KOPT-K1 (cell line): Measurements from ENCODE around the gene ANKRD36C.
"Not testable (repeated sequence)": the region's sequence is repeated elsewhere in the genome, so short reads cannot be mapped to it uniquely, and the experiment has no call there.

Source experiments
- H3K27ac ChIP-seq: fragments of 200-600 bp; sonication (generic); 2 replicates; pipeline ENCODE4 v1.5.1; 2016; ENCODE audit warnings: antibody characterized with exemption, mild to moderate bottlenecking, low read depth, low read length; ENCODE audit not compliant: poor library complexity, severe bottlenecking
- H3K36me3 ChIP-seq: fragments of 200-600 bp; sonication (generic); 2 replicates; pipeline ENCODE4 v1.5.1; 2017; ENCODE audit warnings: antibody characterized with exemption, mild to moderate bottlenecking, low read length, moderate library complexity; ENCODE audit not compliant: insufficient read depth
- H3K9me3 ChIP-seq: fragments of 200-600 bp; sonication (generic); 2 replicates; pipeline ENCODE4 v1.5.1; 2017; ENCODE audit warnings: antibody characterized with exemption, low read length, mild to moderate bottlenecking; ENCODE audit not compliant: insufficient read depth, poor library complexity, severe bottlenecking

ANKRD36C gene

DNA sequence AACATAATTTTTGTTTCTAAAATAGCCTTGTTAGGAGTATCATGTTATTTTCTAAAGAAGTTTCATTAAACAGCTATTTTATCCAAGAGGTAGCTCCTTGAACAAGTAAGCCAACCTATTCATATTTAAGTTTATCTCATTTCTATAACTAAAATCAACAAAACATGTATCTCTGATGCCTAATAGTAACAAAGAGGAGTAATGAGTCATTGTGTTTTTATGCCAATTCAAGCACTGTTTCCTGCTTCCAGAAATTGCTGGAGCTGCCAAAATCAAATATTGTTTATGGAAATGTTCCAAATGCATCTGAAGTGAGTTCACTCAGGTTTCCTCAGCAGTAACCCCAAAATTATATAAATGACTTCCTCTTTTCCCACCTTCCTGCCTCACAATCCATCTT is 76.5 kb downstream of the ANKRD36C start:
- H3K9me3 ChIP-seq, H3K27ac ChIP-seq: not testable (repeated sequence)
- peaks cover 71% of the 10 kb centered on the region for H3K36me3 ChIP-seq

DNA sequence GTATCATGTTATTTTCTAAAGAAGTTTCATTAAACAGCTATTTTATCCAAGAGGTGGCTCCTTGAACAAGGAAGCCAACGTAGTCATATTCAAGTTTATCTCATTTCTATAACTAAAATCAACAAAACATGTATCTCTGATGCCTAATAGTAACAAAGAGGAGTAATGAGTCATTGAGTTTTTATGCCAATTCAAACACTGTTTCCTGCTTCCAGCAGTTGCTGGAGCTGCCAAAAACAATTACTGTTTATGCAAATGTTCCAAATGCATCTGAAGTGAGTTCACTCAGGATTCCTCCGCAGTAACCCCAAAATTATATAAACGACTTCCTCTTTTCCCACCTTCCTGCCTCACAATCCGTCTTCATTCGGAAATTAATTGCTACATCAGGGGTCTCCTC is 80.2 kb downstream of the ANKRD36C start:
- peaks cover 41% of the 10 kb centered on the region for H3K36me3 ChIP-seq
- H3K27ac ChIP-seq, H3K9me3 ChIP-seq: not testable (repeated sequence)

DNA sequence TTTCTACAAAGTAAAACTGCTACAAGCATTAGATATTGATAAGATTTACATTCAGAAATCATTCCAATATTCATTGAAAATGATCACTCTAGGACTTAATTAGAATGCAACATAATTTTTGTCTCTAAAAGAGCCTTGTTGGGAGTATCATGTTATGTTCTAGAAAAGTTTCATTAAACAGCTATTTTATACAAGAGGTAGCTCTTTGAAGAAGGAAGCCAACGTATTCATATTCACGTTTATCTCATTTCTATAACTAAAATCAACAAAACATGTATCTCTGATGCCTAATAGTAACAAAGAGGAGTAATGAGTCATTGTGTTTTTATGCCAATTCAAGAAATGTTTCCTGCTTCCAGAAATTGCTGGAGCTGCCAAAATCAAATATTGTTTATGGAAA is 97.2 kb downstream of the ANKRD36C start:
- H3K9me3 ChIP-seq, H3K27ac ChIP-seq: not testable (repeated sequence)
- H3K36me3 ChIP-seq, result peaks cover 41% of the 10 kb centered on the region

DNA sequence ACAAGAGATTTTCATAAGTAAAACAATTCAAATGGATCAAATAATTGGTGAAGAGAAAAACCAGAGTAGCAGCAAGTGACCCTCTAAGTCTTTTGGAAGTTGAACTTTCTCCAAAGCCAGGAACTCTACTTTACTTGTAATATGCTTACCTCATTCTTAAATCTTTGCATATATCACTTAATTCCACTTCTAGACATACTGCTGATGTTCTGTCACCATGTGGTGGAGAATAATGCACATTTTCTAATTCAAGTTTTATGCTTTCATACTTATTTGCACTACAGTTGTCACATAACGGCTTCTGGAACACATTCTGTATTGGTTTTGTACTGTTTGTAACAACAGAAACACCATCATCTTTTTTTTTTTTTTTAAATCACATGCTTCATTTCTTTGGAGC is 123.7 kb downstream of the ANKRD36C start:
- H3K27ac ChIP-seq, H3K9me3 ChIP-seq, H3K36me3 ChIP-seq: not testable (repeated sequence)

DNA sequence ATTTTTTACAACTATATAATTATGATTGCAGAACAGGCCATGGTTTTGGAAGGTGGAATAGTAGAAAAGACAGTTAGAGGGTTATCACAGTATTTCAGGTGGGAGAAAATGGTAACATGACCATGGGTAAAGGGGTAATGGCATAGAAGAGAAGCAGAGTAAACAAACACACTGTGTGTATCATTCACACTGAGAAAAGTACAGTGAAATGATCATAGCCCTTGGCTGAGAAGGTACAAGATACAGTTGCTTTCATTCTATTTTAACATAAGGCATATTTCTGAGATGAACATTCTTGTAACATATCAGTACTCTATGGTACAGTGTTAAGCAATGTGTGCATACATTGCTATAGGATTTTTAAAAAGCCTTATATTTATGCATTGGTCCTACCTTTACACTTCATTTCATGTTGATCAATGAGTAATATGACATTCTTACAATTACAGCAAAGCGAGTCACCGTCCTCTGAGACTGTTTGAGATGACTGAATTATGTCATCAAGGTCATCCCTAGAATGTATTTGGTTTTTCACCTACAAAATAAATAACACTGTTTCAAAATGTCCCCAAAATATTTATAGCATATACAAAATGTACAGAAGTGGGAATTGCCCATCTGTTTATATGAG is 124.5 kb downstream of the ANKRD36C start:
- H3K9me3 ChIP-seq, H3K36me3 ChIP-seq: not testable (repeated sequence)

DNA sequence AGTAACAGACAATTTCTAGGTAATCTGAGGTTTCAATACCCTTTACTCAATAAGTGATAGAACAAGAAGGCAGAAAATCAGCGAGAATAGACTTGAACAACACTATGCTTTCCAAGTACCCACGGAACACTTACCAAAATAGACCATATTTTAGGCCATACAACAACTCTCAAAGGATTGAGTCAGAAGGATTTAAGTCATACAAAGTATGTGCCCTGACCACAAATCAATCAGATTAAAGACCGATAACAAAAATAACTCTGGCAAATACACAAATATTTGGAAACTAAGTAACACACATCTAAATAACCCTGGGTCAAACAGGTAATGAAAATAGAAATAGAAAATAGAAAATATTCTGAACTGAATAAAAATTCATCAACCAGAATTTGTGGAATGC is 129.5 kb downstream of the ANKRD36C start:
- H3K27ac ChIP-seq, H3K9me3 ChIP-seq, H3K36me3 ChIP-seq: not testable (repeated sequence)

More for the DNA sequence above, 124.5 kb downstream of the ANKRD36C start:
- H3K27ac ChIP-seq, result not testable (repeated sequence)

DNA sequence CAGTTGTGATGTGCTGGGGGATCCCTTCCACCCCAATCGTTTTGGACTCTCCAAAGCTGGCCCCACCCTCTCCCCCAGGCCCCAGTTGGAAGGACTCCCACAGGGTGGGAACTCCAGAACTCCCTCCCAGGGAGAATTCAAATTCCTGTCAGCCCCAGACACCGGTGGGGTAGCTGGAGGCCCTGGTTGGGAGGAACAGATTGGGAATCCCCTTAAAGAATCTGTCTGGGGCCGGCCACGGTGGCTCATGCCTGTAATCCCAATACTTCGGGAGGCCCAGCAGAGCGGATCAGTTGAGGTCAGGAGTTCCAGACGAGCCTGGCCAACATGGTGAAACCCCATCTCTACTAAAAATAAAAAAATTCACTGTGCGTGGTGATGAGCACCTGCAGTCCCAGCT is 155.5 kb downstream of the ANKRD36C start:
- peaks cover 41% of the 10 kb centered on the region for H3K9me3 ChIP-seq
- peaks cover 73% of the 10 kb centered on the region for H3K36me3 ChIP-seq
- H3K27ac ChIP-seq, result no peak overlapping the region

DNA sequence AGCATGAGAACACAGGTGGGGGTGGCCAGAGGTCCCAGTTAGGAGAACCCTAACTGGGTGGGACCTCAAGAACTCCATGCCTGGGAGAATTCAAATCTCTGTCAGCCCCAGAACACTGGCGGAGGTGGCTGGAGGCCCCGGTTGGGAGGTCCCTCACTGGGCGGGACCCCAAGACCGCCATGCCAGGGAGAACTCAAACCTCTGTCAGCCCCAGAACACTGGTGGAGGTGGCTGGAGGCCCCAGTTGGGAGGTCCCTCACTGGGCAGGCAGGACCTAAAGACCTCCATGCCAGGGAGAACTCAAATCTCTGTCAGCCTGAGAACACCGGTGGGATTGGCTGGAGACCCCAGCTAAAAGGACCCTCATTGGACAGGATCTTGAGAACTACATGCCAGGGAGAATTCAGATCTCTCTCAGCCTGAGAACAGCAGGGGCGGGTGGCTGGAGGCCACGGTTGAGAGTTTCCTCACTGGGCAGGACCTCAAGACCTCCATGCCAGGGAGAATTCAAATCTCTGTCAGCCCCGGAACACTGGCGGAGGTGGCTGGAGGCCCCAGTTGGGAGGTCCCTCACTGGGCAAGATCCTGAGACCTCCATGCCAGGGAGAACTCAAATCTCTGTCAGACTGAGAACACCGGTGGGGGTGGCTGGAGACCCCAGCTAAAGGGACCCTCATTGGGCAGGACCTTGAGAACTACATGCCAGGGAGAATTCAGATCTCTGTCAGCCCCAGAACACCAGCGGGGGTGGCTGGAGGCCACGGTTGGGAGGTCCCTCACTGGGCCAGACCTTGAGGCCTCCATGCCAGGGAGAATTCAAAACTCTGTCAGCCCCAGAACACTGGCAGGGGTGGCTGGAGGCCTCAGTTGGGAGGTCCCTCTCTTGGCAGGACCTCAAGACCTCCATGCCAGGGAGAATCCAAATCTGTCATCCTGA is 157.3 kb downstream of the ANKRD36C start:
- Histone ChIP-seq H3K9me3 (peaks cover 55% of the 10 kb centered on the region), H3K36me3 (peaks cover 83% of the 10 kb centered on the region)
- H3K27ac ChIP-seq, result not testable (repeated sequence)

DNA sequence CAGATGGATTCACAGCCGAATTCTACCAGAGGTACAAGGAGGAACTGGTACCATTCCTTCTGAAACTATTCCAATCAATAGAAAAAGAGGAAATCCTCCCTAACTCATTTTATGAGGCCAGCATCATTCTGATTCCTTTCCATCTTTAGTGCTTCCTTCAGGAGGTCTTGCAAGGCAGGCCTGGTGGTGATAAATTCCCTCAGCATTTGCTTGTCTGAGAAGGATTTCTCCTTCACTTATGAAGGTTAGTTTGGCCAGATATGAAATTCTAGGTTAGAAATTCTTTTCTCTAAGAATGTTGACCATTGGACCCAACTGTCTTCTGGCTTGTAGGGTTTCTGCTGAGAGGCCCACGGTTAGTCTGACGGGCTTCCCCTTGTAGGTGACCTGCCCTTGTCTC is 167.4 kb downstream of the ANKRD36C start:
- Histone ChIP-seq H3K9me3 (peaks cover 68% of the 10 kb centered on the region), H3K36me3 (peaks cover 15% of the 10 kb centered on the region)
- not testable (repeated sequence) for H3K27ac ChIP-seq

DNA sequence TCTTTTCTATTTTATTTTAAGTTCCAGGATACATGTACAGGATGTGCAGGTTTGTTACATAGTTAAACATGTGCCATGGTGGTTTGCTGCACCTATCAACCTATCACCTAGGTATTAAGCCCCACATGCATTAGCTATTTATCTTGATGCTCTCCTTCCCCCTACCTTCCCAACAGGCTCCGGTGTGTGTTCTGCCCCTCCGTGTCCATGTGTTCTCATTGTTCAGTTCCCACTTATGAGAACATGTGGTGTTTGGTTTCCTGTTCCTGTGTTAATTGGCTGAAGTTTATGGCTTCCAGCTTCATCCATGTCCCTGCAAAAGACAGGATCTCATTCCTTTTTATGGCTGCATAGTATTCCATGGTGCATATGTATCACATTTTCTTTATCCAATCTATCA is 174.1 kb downstream of the ANKRD36C start:
- H3K27ac ChIP-seq, H3K36me3 ChIP-seq: not testable (repeated sequence)
- peaks cover 58% of the 10 kb centered on the region for H3K9me3 ChIP-seq

DNA sequence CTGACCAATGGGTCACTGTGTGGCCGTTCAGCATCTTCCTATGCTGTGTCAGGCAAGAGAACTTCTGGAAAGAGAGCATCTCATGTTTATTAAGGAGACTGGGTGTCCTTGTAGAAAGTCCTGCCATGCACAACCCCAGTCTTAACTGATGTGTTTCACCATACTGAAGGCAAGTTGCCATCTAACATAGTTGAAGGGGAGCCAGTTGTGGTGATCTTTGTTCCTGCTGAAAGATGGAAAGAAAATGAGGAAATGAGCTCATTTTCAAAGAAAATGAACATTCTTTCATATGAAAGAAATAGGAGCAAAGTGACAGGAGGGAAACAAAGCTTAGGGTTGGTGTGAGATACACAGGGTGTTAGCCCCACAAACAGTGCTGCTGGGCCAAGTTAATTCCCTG is 178.3 kb downstream of the ANKRD36C start:
- H3K36me3 ChIP-seq, H3K27ac ChIP-seq: not testable (repeated sequence)
- peaks cover 33% of the 10 kb centered on the region for H3K9me3 ChIP-seq

DNA sequence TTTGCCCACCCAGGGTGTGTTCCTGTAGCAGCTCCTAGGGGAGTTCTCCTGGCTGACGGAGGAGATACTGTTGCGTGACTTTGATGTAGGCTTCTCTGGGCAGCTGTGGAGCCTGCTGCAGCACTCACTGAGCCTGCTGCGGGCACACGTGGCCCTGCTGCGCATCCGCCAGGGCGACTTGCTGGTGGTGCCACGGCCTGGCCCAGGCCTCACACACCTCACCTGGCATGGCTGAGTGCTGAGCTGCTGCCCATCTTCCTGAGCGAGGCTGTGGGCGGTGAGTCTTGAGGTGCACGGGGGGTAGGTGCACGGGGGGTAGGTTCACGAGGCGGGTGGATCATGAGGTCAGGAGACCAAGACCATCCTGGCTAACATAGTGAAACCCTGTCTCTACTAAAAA is 191.7 kb downstream of the ANKRD36C start:
- Histone ChIP-seq H3K36me3 (no peaks in the 10 kb centered on the region), H3K27ac (no peak overlapping the region), H3K9me3 (peaks cover 14% of the 10 kb centered on the region)

DNA sequence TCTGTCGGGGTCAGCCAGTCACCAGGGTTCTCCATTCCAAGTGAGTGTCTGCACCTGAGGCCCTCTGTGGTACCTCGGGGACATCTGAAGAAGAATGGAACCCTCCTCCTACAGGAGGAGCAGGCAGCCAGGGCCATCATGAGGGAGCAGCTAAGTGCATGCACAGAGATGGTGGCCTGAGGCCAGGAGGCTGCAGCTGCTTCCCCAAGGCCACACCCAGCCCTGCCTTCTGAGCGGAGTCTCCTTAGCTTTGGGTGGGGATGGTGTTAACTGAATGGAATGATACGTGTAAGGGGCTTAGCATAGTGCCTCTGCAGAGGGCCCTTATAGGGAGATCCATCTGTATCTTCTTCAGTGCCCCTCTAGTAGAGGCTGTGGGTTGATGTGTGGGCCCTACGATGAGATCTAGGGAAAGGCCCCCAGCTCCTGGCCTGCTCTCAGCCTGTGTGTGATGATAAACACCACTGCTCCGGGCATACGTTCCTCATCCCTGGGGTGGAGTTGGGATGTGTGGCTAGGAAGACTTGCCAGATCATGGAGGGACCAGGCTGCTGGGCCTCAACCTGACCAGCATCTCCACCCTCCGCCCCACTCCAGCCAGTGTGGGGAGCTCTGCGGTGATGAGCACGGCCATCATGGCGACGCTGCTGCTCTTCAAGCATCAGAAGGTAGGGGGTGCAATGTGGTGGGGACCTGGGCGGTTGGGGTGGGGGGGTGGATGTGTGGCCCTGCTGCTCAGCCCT is 192.3 kb downstream of the ANKRD36C start:
- H3K9me3 ChIP-seq, result peaks cover 11% of the 10 kb centered on the region
- H3K36me3 ChIP-seq, H3K27ac ChIP-seq: not testable (repeated sequence)

DNA sequence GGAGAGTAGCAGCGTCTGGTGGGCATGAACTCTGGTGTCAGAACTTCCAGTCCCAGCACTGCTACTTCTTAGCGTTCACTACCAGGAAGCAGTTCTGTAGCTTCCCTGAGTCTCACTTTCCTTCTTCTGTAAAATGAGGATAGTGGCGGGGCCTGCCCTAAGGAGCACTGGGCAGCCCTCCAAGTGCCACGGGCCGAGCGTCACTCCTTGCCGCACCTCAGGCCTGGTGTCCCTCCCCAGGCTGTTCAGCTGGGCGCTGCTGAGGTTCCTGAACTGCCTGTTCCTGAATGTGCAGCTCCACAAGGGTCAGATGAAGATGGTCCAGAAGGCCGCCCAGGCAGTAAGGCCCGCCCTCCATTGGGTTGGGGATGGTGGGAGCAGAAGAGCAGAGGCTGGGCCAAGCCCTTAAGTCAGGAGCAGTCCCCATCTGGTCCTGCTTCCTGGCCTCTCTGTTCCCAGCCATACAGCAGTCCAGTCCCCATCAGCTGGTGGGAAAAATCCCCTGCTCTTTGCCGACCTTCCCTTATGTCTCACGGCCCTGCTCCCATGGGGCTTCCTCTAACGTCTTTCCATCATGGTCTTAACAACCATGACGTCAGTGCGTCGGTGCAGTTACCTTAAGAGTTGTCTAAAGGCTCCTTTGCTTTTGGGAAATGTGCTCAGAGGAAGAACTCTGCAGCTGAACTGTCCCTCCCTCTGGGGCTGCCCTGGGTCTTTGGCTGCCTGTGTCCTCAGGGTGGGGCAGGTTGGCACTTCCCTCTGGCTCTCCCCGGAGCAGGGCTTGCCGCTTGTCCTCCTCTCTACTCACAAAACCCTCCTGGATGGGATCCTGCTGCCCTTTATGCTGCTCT is 195.2 kb downstream of the ANKRD36C start:
- H3K9me3 ChIP-seq, H3K36me3 ChIP-seq, H3K27ac ChIP-seq: not testable (repeated sequence)

DNA sequence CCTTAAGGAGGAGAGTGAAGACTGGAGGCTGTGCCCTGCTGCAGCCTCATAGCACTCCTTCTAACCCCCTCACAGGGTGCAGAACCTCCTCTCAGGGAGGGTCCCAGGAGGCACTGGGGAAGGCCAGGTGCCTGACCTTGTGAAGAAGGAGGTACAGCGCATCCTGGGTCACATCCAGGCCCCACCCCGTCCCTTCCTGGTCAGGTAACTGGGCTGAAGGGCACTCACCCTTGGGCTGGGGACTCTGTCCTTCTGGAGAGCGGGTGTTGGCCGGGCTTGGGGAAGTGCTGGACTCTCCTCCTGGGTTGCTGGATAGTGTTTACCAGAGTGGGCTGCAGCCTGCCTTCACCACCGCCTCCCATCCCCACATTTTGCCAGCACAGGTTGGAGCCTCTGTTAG is 197.7 kb downstream of the ANKRD36C start:
- not testable (repeated sequence) for H3K27ac ChIP-seq, H3K9me3 ChIP-seq, H3K36me3 ChIP-seq
